GM12878 (cell line): ENCODE data around the gene TMEM33.

Source experiments
- ASH2L ChIP-seq: fragments of 300-600, 200-600 bp; sonication (generic); IDR thresholded peaks from 2 replicates; pipeline ENCODE4 v1.6.1; 2017; ENCODE audit warnings: low read depth, mild to moderate bottlenecking, borderline replicate concordance
- CTCF ChIP-seq, 3 experiments: IDR thresholded peaks in 2 of 3; conservative IDR thresholded peaks in 1 of 3; 2 replicates each; pipeline ENCODE4 v1.5.1; 2011; ENCODE audit warnings: low read depth in 3 of 3, low read length in 3 of 3, mild to moderate bottlenecking in 3 of 3, control low read depth in 2 of 3, moderate library complexity in 2 of 3, inconsistent platforms in 1 of 3, mixed read lengths in 1 of 3; ENCODE audit not compliant: control insufficient read depth in 2 of 3, insufficient read depth in 1 of 3; ENCODE audit errors: extremely low read depth in 1 of 3
- EP300 ChIP-seq, 2 experiments: fragments of 150-350 bp in 1 of 2; IDR thresholded peaks; 2 replicates each; pipeline ENCODE4 v1.6.1; 2011 to 2012; ENCODE audit warnings: low read depth in 2 of 2, low read length in 2 of 2, borderline replicate concordance in 1 of 2, improper control_type of control experiment in 1 of 2, inconsistent platforms in 1 of 2; ENCODE audit not compliant: control insufficient read depth in 1 of 2
- EZH2 ChIP-seq: IDR thresholded peaks from 2 replicates; pipeline ENCODE4 v1.6.1; 2012; ENCODE audit warnings: low read depth, mild to moderate bottlenecking, control low read depth, inconsistent platforms, low read length, borderline replicate concordance; ENCODE audit not compliant: control insufficient read depth
- HDAC2 ChIP-seq: fragments of 200-600 bp; sonication (generic); IDR thresholded peaks from 2 replicates; pipeline ENCODE4 v1.6.1; 2017
- KDM1A ChIP-seq: fragments of 200-600 bp; sonication (generic); IDR thresholded peaks from 2 replicates; pipeline ENCODE4 v1.6.1; 2016; ENCODE audit warnings: borderline replicate concordance
- MAX ChIP-seq: IDR thresholded peaks from 2 replicates; pipeline ENCODE4 v1.6.1; 2012; ENCODE audit warnings: low read depth, low read length, improper control_type of control experiment
- PKNOX1 ChIP-seq: fragments of 450-650 bp; IDR thresholded peaks from 2 replicates; pipeline ENCODE4 v1.6.1; 2016; ENCODE audit warnings: mild to moderate bottlenecking
- POLR2A ChIP-seq: IDR thresholded peaks from 2 replicates; pipeline ENCODE4 v1.6.1; 2011; ENCODE audit warnings: low read depth, mild to moderate bottlenecking, low read length
- RCOR1 ChIP-seq: conservative IDR thresholded peaks from 2 replicates; pipeline ENCODE4 v1.6.1; 2012; ENCODE audit warnings: low read depth, low read length, improper control_type of control experiment
- RFX5 ChIP-seq: IDR thresholded peaks from 2 replicates; pipeline ENCODE4 v1.6.1; 2011; ENCODE audit warnings: low read depth, low read length, improper control_type of control experiment
- SMC3 ChIP-seq: IDR thresholded peaks from 2 replicates; pipeline ENCODE4 v1.6.1; 2011; ENCODE audit warnings: low read length, improper control_type of control experiment, borderline replicate concordance
- YY1 ChIP-seq: IDR thresholded peaks from 2 replicates; pipeline ENCODE4 v1.6.1; 2011; ENCODE audit warnings: low read depth, mild to moderate bottlenecking, low read length

- no peak for TF ChIP-seq EP300 (IDR thresholded peaks at IDR 0.05; ENCODE audit: borderline replicate concordance in 1 of 2, control insufficient read depth in 1 of 2, low read depth in 2 of 2, low read length in 2 of 2)
- no peak for TF ChIP-seq POLR2A
- TF ChIP-seq HDAC2: no peak
- no peak for TF ChIP-seq KDM1A
- no peak for TF ChIP-seq CTCF (IDR thresholded peaks at IDR 0.05 in 2 of 3, conservative IDR thresholded peaks at IDR 0.05 in 1 of 3; ENCODE audit: control insufficient read depth in 2 of 3, extremely low read depth in 1 of 3, insufficient read depth in 1 of 3, low read depth in 3 of 3, low read length in 3 of 3)
- no peak for TF ChIP-seq SMC3
- no peak for TF ChIP-seq EZH2
- no peak for TF ChIP-seq PKNOX1
- TF ChIP-seq MAX: no peak
- TF ChIP-seq YY1: no peak
- TF ChIP-seq RCOR1: no peak
- no peak for TF ChIP-seq ASH2L
- no peak for TF ChIP-seq RFX5
These were observed 34.4 kb downstream of the TMEM33 start for GRCh38 chr4:41969671-41970070.
